ENCODE data around the gene DCC. TPM values are rescaled to one million over a fixed set of nuclear protein-coding genes. Genes with fewer than 3 reads are reported as not detected.
A peak's percentile ranks its signal among the peaks of the same experiment; 100 is the strongest.

Gene DCC
- total and polyA plus RNA-seq, 2 donors (not counting 1 experiment from before 2014, with no cell fraction given): 0.14 TPM; not detected in 1

DNA sequence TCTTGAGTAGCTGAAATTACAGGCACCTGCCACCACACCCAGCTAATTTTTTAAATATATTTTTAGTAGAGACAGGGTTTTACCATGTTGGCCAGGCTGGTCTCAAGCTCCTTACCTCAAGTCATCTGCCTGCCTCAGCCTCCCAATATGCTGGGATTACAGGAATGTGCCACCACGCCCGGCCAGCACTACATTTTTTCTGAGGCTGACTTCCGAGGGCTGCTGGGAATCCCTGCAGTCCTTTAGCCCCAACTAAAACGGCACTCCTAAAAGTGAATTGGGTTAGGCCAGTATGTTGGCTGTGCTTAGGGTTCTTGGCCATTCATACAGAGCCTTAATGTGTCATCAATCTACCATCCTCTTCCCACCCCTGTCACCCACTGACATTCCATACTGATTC, 375.4 kb downstream of the DCC start:
- no peaks in the 10 kb centered on the region for H3K9me3 ChIP-seq (ENCODE audit: control insufficient read depth, insufficient read depth, low read depth, low read length)
- no peaks in the 10 kb centered on the region for H3K27me3 ChIP-seq (ENCODE audit: control insufficient read depth, insufficient read depth, low read length)
- no peak overlapping the region for H3K9ac ChIP-seq (ENCODE audit: insufficient read depth, low read length)
- no peak for DNase-seq (ENCODE audit: low read depth in 2 of 2)
- H3K4me2 ChIP-seq (ENCODE audit: extremely low read depth, insufficient read depth, low read length): no peak overlapping the region
- no peaks in the 10 kb centered on the region for H3K79me2 ChIP-seq (ENCODE audit: control insufficient read depth, insufficient read depth, low read length)
- H3K4me1 ChIP-seq (ENCODE audit: control insufficient read depth, extremely low read depth, insufficient read depth, low read length): no peaks in the 10 kb centered on the region
- TF ChIP-seq, protein P1, sequence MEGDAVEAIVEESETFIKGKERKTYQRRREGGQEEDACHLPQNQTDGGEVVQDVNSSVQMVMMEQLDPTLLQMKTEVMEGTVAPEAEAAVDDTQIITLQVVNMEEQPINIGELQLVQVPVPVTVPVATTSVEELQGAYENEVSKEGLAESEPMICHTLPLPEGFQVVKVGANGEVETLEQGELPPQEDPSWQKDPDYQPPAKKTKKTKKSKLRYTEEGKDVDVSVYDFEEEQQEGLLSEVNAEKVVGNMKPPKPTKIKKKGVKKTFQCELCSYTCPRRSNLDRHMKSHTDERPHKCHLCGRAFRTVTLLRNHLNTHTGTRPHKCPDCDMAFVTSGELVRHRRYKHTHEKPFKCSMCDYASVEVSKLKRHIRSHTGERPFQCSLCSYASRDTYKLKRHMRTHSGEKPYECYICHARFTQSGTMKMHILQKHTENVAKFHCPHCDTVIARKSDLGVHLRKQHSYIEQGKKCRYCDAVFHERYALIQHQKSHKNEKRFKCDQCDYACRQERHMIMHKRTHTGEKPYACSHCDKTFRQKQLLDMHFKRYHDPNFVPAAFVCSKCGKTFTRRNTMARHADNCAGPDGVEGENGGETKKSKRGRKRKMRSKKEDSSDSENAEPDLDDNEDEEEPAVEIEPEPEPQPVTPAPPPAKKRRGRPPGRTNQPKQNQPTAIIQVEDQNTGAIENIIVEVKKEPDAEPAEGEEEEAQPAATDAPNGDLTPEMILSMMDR (conservative IDR thresholded peaks at IDR 0.05 in 1 of 2, IDR thresholded peaks at IDR 0.05 in 1 of 2; ENCODE audit: low read depth in 1 of 2, low read length in 2 of 2): no peak
- no peak for TF ChIP-seq EZH2 (IDR thresholded peaks at IDR 0.05; ENCODE audit: low read length, missing control alignments)
- H4K20me1 ChIP-seq (ENCODE audit: control insufficient read depth, extremely low read depth, insufficient read depth, low read length): no peaks in the 10 kb centered on the region
- H3K36me3 ChIP-seq (ENCODE audit: control insufficient read depth, insufficient read depth, low read length): no peaks in the 10 kb centered on the region
- H3K4me3 ChIP-seq (replicated peaks in 1 of 4; ENCODE audit: control extremely low read depth in 1 of 4, insufficient read depth in 1 of 4, low read depth in 3 of 4, low read length in 4 of 4): no peak overlapping the region
- H2AFZ ChIP-seq (ENCODE audit: low read length): no peak overlapping the region
- H3K27ac ChIP-seq (ENCODE audit: insufficient read depth, low read length): no peak overlapping the region

DNA sequence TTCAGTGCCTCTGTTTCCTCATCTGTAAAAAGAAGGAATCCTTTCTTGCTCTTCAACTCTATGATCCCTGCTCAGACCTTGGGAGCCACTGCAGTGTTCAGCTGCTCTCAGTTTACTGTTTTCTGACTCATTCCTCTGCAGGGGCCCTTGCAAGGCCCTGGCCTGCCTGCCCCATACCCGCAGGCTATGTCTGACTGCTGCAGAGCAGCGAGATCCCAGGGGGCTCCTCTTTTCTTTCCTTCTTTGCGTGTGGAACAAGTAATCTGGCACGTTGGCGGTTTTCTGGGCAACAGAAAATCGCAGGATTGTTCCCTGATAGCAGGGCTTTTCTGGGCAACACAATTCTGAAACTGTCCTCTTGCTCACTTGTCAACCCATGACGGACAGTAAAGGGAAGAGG, 376.0 kb downstream of the DCC start:
- no peak for TF ChIP-seq EZH2 (IDR thresholded peaks at IDR 0.05; ENCODE audit: low read length, missing control alignments)
- TF ChIP-seq, protein P1 (conservative IDR thresholded peaks at IDR 0.05 in 1 of 2, IDR thresholded peaks at IDR 0.05 in 1 of 2; ENCODE audit: low read depth in 1 of 2, low read length in 2 of 2): no peak
- Histone ChIP-seq H3K4me2 (ENCODE audit: extremely low read depth, insufficient read depth, low read length) (no peak overlapping the region), H3K4me1 (ENCODE audit: control insufficient read depth, extremely low read depth, insufficient read depth, low read length) (no peaks in the 10 kb centered on the region), H3K79me2 (ENCODE audit: control insufficient read depth, insufficient read depth, low read length) (no peaks in the 10 kb centered on the region), H3K9ac (ENCODE audit: insufficient read depth, low read length) (no peak overlapping the region), H3K36me3 (ENCODE audit: control insufficient read depth, insufficient read depth, low read length) (no peaks in the 10 kb centered on the region), H4K20me1 (ENCODE audit: control insufficient read depth, extremely low read depth, insufficient read depth, low read length) (no peaks in the 10 kb centered on the region), H2AFZ (ENCODE audit: low read length) (no peak overlapping the region), H3K9me3 (ENCODE audit: control insufficient read depth, insufficient read depth, low read depth, low read length) (no peaks in the 10 kb centered on the region), H3K27ac (ENCODE audit: insufficient read depth, low read length) (no peak overlapping the region), H3K27me3 (ENCODE audit: control insufficient read depth, insufficient read depth, low read length) (no peaks in the 10 kb centered on the region), H3K4me3 (replicated peaks in 1 of 4; ENCODE audit: control extremely low read depth in 1 of 4, insufficient read depth in 1 of 4, low read depth in 3 of 4, low read length in 4 of 4) (no peak overlapping the region)
- no peak for DNase-seq (ENCODE audit: low read depth in 2 of 2)

DNA sequence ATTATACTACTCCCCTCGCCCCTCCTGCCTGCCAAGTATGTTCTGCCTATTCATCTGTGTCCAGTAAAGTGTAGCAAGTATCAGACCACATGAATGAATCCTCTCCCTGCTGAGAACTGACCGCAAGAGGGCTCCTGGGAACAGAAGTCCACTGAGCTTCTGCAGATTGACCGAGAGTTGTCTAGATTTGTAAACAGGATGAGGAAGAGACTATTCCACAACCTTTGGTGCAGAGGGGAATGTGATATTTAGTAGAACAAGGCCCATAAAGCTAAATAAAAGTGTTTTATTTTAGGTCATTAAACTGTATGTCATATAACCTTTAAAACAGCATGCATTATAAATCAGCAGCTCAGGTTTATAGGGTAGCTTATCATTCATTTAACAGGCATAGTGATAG, 377.0 kb downstream of the DCC start:
- TF ChIP-seq, protein P1 (conservative IDR thresholded peaks at IDR 0.05 in 1 of 2, IDR thresholded peaks at IDR 0.05 in 1 of 2; ENCODE audit: low read depth in 1 of 2, low read length in 2 of 2): peak; percentile 13 to 27
- TF ChIP-seq EZH2 (IDR thresholded peaks at IDR 0.05; ENCODE audit: low read length, missing control alignments): no peak
- H3K27ac ChIP-seq (ENCODE audit: insufficient read depth, low read length): no peak overlapping the region
- no peaks in the 10 kb centered on the region for H3K27me3 ChIP-seq (ENCODE audit: control insufficient read depth, insufficient read depth, low read length)
- H3K36me3 ChIP-seq (ENCODE audit: control insufficient read depth, insufficient read depth, low read length): no peaks in the 10 kb centered on the region
- no peaks in the 10 kb centered on the region for H3K4me1 ChIP-seq (ENCODE audit: control insufficient read depth, extremely low read depth, insufficient read depth, low read length)
- no peak overlapping the region for H3K4me3 ChIP-seq (replicated peaks in 1 of 4; ENCODE audit: control extremely low read depth in 1 of 4, insufficient read depth in 1 of 4, low read depth in 3 of 4, low read length in 4 of 4)
- no peak overlapping the region for H3K4me2 ChIP-seq (ENCODE audit: extremely low read depth, insufficient read depth, low read length)
- no peaks in the 10 kb centered on the region for H4K20me1 ChIP-seq (ENCODE audit: control insufficient read depth, extremely low read depth, insufficient read depth, low read length)
- no peaks in the 10 kb centered on the region for H3K79me2 ChIP-seq (ENCODE audit: control insufficient read depth, insufficient read depth, low read length)
- H2AFZ ChIP-seq (ENCODE audit: low read length): no peak overlapping the region
- no peaks in the 10 kb centered on the region for H3K9me3 ChIP-seq (ENCODE audit: control insufficient read depth, insufficient read depth, low read depth, low read length)
- DNase-seq (ENCODE audit: low read depth in 2 of 2): peak in 1 of 2 donors; percentile 9
- H3K9ac ChIP-seq (ENCODE audit: insufficient read depth, low read length): no peak overlapping the region

All from fibroblast of lung (primary cell).